Natural killer cell (primary cell): ENCODE measurements around the gene HELZ. TPM values are rescaled to one million over a fixed set of nuclear protein-coding genes. Genes with fewer than 3 reads are reported as not detected.

Experiments
- ATAC-seq, 3 donors: fragments of 150-1000 bp in 2 of 3; fragments of 200-7000 bp in 1 of 3; cut with Tn5 transposase; 1 replicate in 1 of 3; 2 replicates in 2 of 3; pipeline ENCODE4 v1.10.0; 2021; ENCODE audit warnings: mild to moderate bottlenecking in 2 of 3, moderate library complexity in 2 of 3
- DNase-seq, 2 donors: peaks; one replicate each; pipeline versions ENCODE4 v3.0.0 to v3.0.0-alpha.2; 2013 to 2021; ENCODE audit warnings: mixed read lengths in 1 of 2
- H3K27ac ChIP-seq: one replicate; pipeline ENCODE4 v1.5.1; 2013; ENCODE audit warnings: mild to moderate bottlenecking, low read length
- H3K27me3 ChIP-seq: one replicate; pipeline ENCODE4 v1.6.1; 2013; ENCODE audit warnings: low read length; ENCODE audit not compliant: control insufficient read depth, insufficient read depth
- H3K36me3 ChIP-seq: one replicate; pipeline ENCODE4 v1.6.1; 2013; ENCODE audit warnings: low read length; ENCODE audit not compliant: control insufficient read depth, insufficient read depth
- H3K4me1 ChIP-seq: one replicate; pipeline ENCODE4 v1.6.1; 2013; ENCODE audit warnings: low read length; ENCODE audit not compliant: control insufficient read depth, insufficient read depth
- H3K4me3 ChIP-seq: one replicate; pipeline ENCODE4 v1.5.1; 2013; ENCODE audit warnings: low read length
- H3K9me3 ChIP-seq: one replicate; pipeline ENCODE4 v1.6.1; 2013; ENCODE audit warnings: low read length; ENCODE audit not compliant: control insufficient read depth, insufficient read depth
- H3K27ac Mint-ChIP-seq, 2 donors: one replicate each; pipeline ENCODE4 v1.8.0; 2022; ENCODE audit warnings: mild to moderate bottlenecking in 2 of 2, mixed read lengths in 2 of 2, moderate library complexity in 1 of 2
- H3K27me3 Mint-ChIP-seq, 2 donors: one replicate each; pipeline ENCODE4 v1.8.0; 2022; ENCODE audit warnings: low read depth in 2 of 2, mixed read lengths in 2 of 2
- H3K36me3 Mint-ChIP-seq: one replicate; pipeline ENCODE4 v1.8.0; 2022; ENCODE audit warnings: mixed read lengths
- H3K4me1 Mint-ChIP-seq, 2 donors: one replicate each; pipeline ENCODE4 v1.8.0; 2022; ENCODE audit warnings: mixed read lengths in 2 of 2
- H3K4me3 Mint-ChIP-seq: one replicate; pipeline ENCODE4 v1.8.0; 2022; ENCODE audit warnings: mild to moderate bottlenecking, moderate library complexity, mixed read lengths
- H3K9me3 Mint-ChIP-seq, 2 donors: one replicate each; pipeline ENCODE4 v1.8.0; 2022; ENCODE audit warnings: mixed read lengths in 2 of 2
- WGBS: methylation state at CpG from one replicate; pipeline ENCODE4 v1.1.7; 2013; ENCODE audit warnings: missing lambda C conversion rate; ENCODE audit not compliant: insufficient coverage; 5-methylcytosine and 5-hydroxymethylcytosine counted together
- intact Hi-C: fragments of 100-400 bp; cut with micrococcal nuclease; formaldehyde crosslinking; loops from one replicate; pipeline ENCODE4 v1.14.2; 2022
- total RNA-seq, 4 donors: library from RNA; stranded (reverse); fragments of 120-200 nt in 1 of 4; gene quantifications; one replicate each; pipeline versions ENCODE4 v1.2.3 to v1.2.4, GENCODE V29; 2013 to 2022
- TF ChIP-seq, protein P1 (sequence below): fragments of 200-600 bp; IDR thresholded peaks from one replicate; pipeline ENCODE4 v1.8.0; 2022; ENCODE audit warnings: antibody characterized with exemption

The HELZ gene
- total RNA-seq, 3 donors from 2014 or later (not counting 1 experiment from before 2014, with no cell fraction given) = 274 to 355 (median 292) TPM

GRCh38 chr17:67177732-67178131 is 67.3 kb downstream of the HELZ start:
- no peak overlapping the region for H3K4me3 Mint-ChIP-seq
- H3K36me3 ChIP-seq = peaks cover 41% of the 10 kb centered on the region
- peaks cover 0 to 6% of the 10 kb centered on the region in 2 donors for H3K4me1 Mint-ChIP-seq
- no peak for ATAC-seq
- TF ChIP-seq, protein P1, sequence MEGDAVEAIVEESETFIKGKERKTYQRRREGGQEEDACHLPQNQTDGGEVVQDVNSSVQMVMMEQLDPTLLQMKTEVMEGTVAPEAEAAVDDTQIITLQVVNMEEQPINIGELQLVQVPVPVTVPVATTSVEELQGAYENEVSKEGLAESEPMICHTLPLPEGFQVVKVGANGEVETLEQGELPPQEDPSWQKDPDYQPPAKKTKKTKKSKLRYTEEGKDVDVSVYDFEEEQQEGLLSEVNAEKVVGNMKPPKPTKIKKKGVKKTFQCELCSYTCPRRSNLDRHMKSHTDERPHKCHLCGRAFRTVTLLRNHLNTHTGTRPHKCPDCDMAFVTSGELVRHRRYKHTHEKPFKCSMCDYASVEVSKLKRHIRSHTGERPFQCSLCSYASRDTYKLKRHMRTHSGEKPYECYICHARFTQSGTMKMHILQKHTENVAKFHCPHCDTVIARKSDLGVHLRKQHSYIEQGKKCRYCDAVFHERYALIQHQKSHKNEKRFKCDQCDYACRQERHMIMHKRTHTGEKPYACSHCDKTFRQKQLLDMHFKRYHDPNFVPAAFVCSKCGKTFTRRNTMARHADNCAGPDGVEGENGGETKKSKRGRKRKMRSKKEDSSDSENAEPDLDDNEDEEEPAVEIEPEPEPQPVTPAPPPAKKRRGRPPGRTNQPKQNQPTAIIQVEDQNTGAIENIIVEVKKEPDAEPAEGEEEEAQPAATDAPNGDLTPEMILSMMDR = no peak
- intact Hi-C loops = no loop called here
- no peaks in the 10 kb centered on the region for H3K9me3 ChIP-seq
- H3K4me3 ChIP-seq = no peak overlapping the region
- no peak for DNase-seq
- H3K27ac ChIP-seq = no peak overlapping the region
- no peaks in the 10 kb centered on the region for H3K27me3 Mint-ChIP-seq
- H3K9me3 Mint-ChIP-seq = no peaks in the 10 kb centered on the region
- peaks cover 8% of the 10 kb centered on the region for H3K36me3 Mint-ChIP-seq
- H3K4me1 ChIP-seq = no peaks in the 10 kb centered on the region
- no peaks in the 10 kb centered on the region for H3K27me3 ChIP-seq
- peak overlapping the region in 1 of 2 donors; percentile 73 for H3K27ac Mint-ChIP-seq

DNA sequence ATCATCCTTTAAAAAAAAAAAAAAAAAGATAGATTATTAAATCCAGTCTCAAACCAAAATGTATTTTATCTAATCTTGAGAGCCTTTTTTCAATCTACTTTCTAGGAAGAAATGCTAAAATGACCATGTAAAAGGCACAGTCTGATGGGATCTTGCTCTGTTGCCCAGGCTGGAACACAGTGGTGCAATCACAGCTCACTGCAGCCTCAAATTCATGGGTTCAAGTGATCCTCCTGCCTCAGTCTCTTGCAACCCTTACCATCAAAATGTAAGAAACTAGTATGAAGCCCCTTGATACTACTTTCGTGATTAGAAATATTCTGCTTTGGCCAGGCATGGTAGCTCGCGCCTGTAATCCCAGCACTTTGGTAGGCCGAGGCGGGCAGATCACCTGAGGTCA is 70.8 kb downstream of the HELZ start:
- TF ChIP-seq, protein P1 = no peak
- ATAC-seq (no peak), DNase-seq (no peak)
- H3K9me3 ChIP-seq = no peaks in the 10 kb centered on the region
- Mint-ChIP-seq H3K4me3 (no peak overlapping the region), H3K27me3 (no peaks in the 10 kb centered on the region), H3K4me1 (peaks cover 21 to 23% of the 10 kb centered on the region in 2 donors), H3K36me3 (peaks cover 8% of the 10 kb centered on the region), H3K27ac (no peak overlapping the region), H3K9me3 (no peaks in the 10 kb centered on the region)
- no peak overlapping the region for H3K27ac ChIP-seq
- 98% methylated on average over 5 of the region's 5 CpGs for WGBS
- intact Hi-C loops = no loop called here
- no peaks in the 10 kb centered on the region for H3K4me1 ChIP-seq
- no peaks in the 10 kb centered on the region for H3K27me3 ChIP-seq
- H3K4me3 ChIP-seq = no peak overlapping the region
- peaks cover 50% of the 10 kb centered on the region for H3K36me3 ChIP-seq

DNA sequence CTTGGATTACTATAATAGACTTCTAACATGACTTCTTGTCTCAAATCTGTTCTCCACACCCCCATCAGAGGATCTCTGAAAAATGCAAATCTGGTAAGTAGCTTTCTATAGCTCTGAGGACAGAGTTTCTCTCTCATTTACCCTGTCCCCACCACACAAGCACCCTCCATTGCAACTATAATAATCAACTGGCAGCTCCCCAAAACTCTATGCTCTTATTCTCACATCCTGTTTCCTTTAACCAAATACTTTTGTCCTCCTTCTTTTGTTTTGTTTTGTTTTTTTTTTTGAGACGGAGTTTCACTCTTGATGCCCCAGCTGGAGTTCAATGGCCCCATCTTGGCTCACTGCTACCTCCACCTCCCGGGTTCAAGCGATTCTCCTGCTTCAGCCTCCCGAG is 73.4 kb downstream of the HELZ start:
- no peak overlapping the region for H3K4me3 ChIP-seq
- H3K36me3 ChIP-seq = peaks cover 49% of the 10 kb centered on the region
- no peaks in the 10 kb centered on the region for H3K9me3 ChIP-seq
- Mint-ChIP-seq H3K4me1 (peaks cover 21 to 28% of the 10 kb centered on the region in 2 donors), H3K36me3 (no peaks in the 10 kb centered on the region), H3K4me3 (no peak overlapping the region), H3K27ac (peak overlapping the region; percentile 26 to 39), H3K9me3 (no peaks in the 10 kb centered on the region), H3K27me3 (no peaks in the 10 kb centered on the region)
- 95% methylated on average over 4 of the region's 4 CpGs for WGBS
- TF ChIP-seq, protein P1 = no peak
- DNase-seq (no peak), ATAC-seq (no peak)
- H3K27me3 ChIP-seq = no peaks in the 10 kb centered on the region
- intact Hi-C loops = no loop called here
- H3K4me1 ChIP-seq = no peaks in the 10 kb centered on the region
- H3K27ac ChIP-seq = no peak overlapping the region

- WGBS = 100% methylated on average over 3 of the region's 4 CpGs
- Histone ChIP-seq H3K27ac (no peak overlapping the region), H3K4me1 (no peaks in the 10 kb centered on the region), H3K27me3 (no peaks in the 10 kb centered on the region), H3K36me3 (peaks cover 53% of the 10 kb centered on the region), H3K4me3 (no peak overlapping the region), H3K9me3 (no peaks in the 10 kb centered on the region)
- no peaks in the 10 kb centered on the region for H3K27me3 Mint-ChIP-seq
- intact Hi-C loops = no loop called here
- H3K36me3 Mint-ChIP-seq = peaks cover 19% of the 10 kb centered on the region
- no peaks in the 10 kb centered on the region for H3K9me3 Mint-ChIP-seq
- DNase-seq = no peak
- no peak for ATAC-seq
- peak overlapping the region; percentile 52 to 59 for H3K27ac Mint-ChIP-seq
- peaks cover 21 to 39% of the 10 kb centered on the region in 2 donors for H3K4me1 Mint-ChIP-seq
- no peak overlapping the region for H3K4me3 Mint-ChIP-seq
- TF ChIP-seq, protein P1 = no peak
These were observed 76.5 kb downstream of the HELZ start for GRCh38 chr17:67168496-67168895.
